B cell (primary cell): ENCODE measurements around the gene KAZN. TPM values are rescaled to one million over a fixed set of nuclear protein-coding genes. Genes with fewer than 3 reads are reported as not detected.

ENCODE experiments used
- ATAC-seq: fragments of 200-7000 bp; cut with Tn5 transposase; one replicate; pipeline ENCODE4 v1.10.0; 2021; ENCODE audit warnings: low read depth, mild to moderate bottlenecking, moderate number of reproducible peaks, moderate library complexity
- CTCF ChIA-PET: fragments of 350-600 bp; sonication (Branson Sonifier 250); formaldehyde crosslinking; loops from one replicate; lab custom pipeline; 2021; ENCODE audit warnings: antibody characterized with exemption, inconsistent platforms; lab: Charles Lee
- POLR2A ChIA-PET: fragments of 350-600 bp; sonication (Branson Sonifier 250); formaldehyde crosslinking; loops from one replicate; lab custom pipeline; 2021; ENCODE audit warnings: antibody characterized with exemption; lab: Charles Lee
- DNase-seq: peaks from one replicate; pipeline ENCODE4 v3.0.0; 2013
- H2AFZ ChIP-seq: 2 replicates; pipeline ENCODE4 v1.6.1; 2012; ENCODE audit warnings: mild to moderate bottlenecking, low read depth, low read length; ENCODE audit not compliant: insufficient read depth, poor library complexity, severe bottlenecking
- H3K27ac ChIP-seq, 2 donors: 1 replicate in 1 of 2; 2 replicates in 1 of 2; pipeline ENCODE4 v1.5.1; 2012 to 2013; ENCODE audit warnings: low read length in 2 of 2, mild to moderate bottlenecking in 2 of 2, moderate library complexity in 1 of 2
- H3K27me3 ChIP-seq, 4 experiments: fragments of 200-600 bp in 1 of 4; sonication (generic) in 1 of 4; replicated peaks in 1 of 4; 1 replicate in 2 of 4; 2 replicates in 2 of 4; pipeline versions ENCODE4 v1.6.1 to v1.7.0; 2013 to 2016; ENCODE audit warnings: low read length in 3 of 4, mild to moderate bottlenecking in 2 of 4, mixed read lengths in 1 of 4, moderate library complexity in 1 of 4; ENCODE audit not compliant: insufficient read depth in 4 of 4, control insufficient read depth in 3 of 4; ENCODE audit errors: control extremely low read depth in 1 of 4
- H3K36me3 ChIP-seq, 2 experiments: replicated peaks in 1 of 2; 1 replicate in 1 of 2; 2 replicates in 1 of 2; pipeline versions ENCODE4 v1.6.1 to v1.7.1; 2013; ENCODE audit warnings: low read length in 1 of 2; ENCODE audit not compliant: insufficient read depth in 2 of 2, control insufficient read depth in 1 of 2; ENCODE audit errors: control extremely low read depth in 1 of 2, extremely low read depth in 1 of 2
- H3K4me1 ChIP-seq, 2 donors: fragments of 200-600 bp in 1 of 2; sonication (generic) in 1 of 2; 1 replicate in 1 of 2; 2 replicates in 1 of 2; pipeline versions ENCODE4 v1.5.1 to v1.6.1; 2013 to 2017; ENCODE audit warnings: low read length in 2 of 2; ENCODE audit not compliant: control insufficient read depth in 2 of 2, insufficient read depth in 2 of 2
- H3K4me2 ChIP-seq: replicated peaks from 2 replicates; pipeline ENCODE3; 2012; ENCODE audit warnings: mild to moderate bottlenecking, low read depth, low read length; ENCODE audit not compliant: poor library complexity, severe bottlenecking
- H3K4me3 ChIP-seq, 5 experiments: fragments of 200-600 bp in 1 of 5; sonication (generic) in 1 of 5; 1 replicate in 3 of 5; 2 replicates in 2 of 5; pipeline versions ENCODE4 v1.5.1 to v1.7.0; 2011 to 2016; ENCODE audit warnings: low read length in 4 of 5, mild to moderate bottlenecking in 4 of 5, low read depth in 2 of 5, control low read depth in 1 of 5, moderate library complexity in 1 of 5; ENCODE audit not compliant: insufficient read depth in 1 of 5; ENCODE audit errors: control extremely low read depth in 1 of 5, extremely low read depth in 1 of 5
- H3K79me2 ChIP-seq: fragments of 200-600 bp; sonication (generic); one replicate; pipeline ENCODE4 v1.6.0; 2016; ENCODE audit warnings: low read length; ENCODE audit not compliant: control insufficient read depth, insufficient read depth
- H3K9ac ChIP-seq: fragments of 200-600 bp; sonication (generic); 2 replicates; pipeline ENCODE4 v1.6.1; 2017; ENCODE audit warnings: mild to moderate bottlenecking, low read length, moderate library complexity
- H3K9me3 ChIP-seq, 3 donors: one replicate each; pipeline versions ENCODE4 v1.6.1 to v1.7.1; 2013; ENCODE audit warnings: low read length in 2 of 3; ENCODE audit not compliant: control insufficient read depth in 2 of 3, insufficient read depth in 1 of 3; ENCODE audit errors: control extremely low read depth in 1 of 3
- H4K20me1 ChIP-seq: 2 replicates; pipeline ENCODE4 v1.6.0; 2012; ENCODE audit warnings: mild to moderate bottlenecking, low read length; ENCODE audit not compliant: insufficient read depth, control insufficient read depth, poor library complexity, severe bottlenecking
- H3K27ac Mint-ChIP-seq: one replicate; pipeline ENCODE4 v1.8.0; 2021; ENCODE audit warnings: mixed read lengths
- H3K27me3 Mint-ChIP-seq: one replicate; pipeline ENCODE4 v1.8.0; 2021; ENCODE audit warnings: mixed read lengths
- H3K4me1 Mint-ChIP-seq: one replicate; pipeline ENCODE4 v1.8.0; 2021; ENCODE audit warnings: mixed read lengths
- H3K4me3 Mint-ChIP-seq: one replicate; pipeline ENCODE4 v1.8.0; 2021; ENCODE audit warnings: mixed read lengths
- H3K9me3 Mint-ChIP-seq: one replicate; pipeline ENCODE4 v1.8.0; 2022; ENCODE audit warnings: mixed read lengths; ENCODE audit not compliant: insufficient read depth
- EZH2 ChIP-seq: IDR thresholded peaks from 2 replicates; pipeline ENCODE4 v1.6.1; 2012; ENCODE audit warnings: borderline replicate concordance, low read depth, mild to moderate bottlenecking, moderate library complexity, low read length; ENCODE audit not compliant: insufficient read depth, poor library complexity, severe bottlenecking
- WGBS: methylation state at CpG from one replicate; pipeline ENCODE4 v1.1.5; 2013; ENCODE audit warnings: missing lambda C conversion rate; ENCODE audit not compliant: insufficient coverage; 5-methylcytosine and 5-hydroxymethylcytosine counted together
- intact Hi-C: fragments of 100-400 bp; cut with micrococcal nuclease; formaldehyde crosslinking; loops from one replicate; pipeline ENCODE4 v1.10.0; 2022
- polyA plus RNA-seq: library from polyadenylated mRNA; depleted of rRNA; stranded (reverse); fragments of >200 nt; gene quantifications from 2 replicates; pipeline ENCODE4 v1.2.3, GENCODE V29; 2012
- total RNA-seq, 2 donors: library from RNA; stranded (reverse); fragments of 120-200 nt in 1 of 2; gene quantifications; 1 replicate in 1 of 2; 2 replicates in 1 of 2; pipeline versions ENCODE4 v1.2.3 to v1.2.4, GENCODE V29; 2013 to 2022
- TF ChIP-seq, protein P1 (sequence below): fragments of 200-600 bp; IDR thresholded peaks from one replicate; pipeline ENCODE4 v1.8.0; 2022; ENCODE audit warnings: antibody characterized with exemption, mild to moderate bottlenecking

KAZN gene
- total and polyA plus RNA-seq, 2 donors (not counting 1 experiment from before 2014, with no cell fraction given): 0.13 to 0.39 TPM

DNA sequence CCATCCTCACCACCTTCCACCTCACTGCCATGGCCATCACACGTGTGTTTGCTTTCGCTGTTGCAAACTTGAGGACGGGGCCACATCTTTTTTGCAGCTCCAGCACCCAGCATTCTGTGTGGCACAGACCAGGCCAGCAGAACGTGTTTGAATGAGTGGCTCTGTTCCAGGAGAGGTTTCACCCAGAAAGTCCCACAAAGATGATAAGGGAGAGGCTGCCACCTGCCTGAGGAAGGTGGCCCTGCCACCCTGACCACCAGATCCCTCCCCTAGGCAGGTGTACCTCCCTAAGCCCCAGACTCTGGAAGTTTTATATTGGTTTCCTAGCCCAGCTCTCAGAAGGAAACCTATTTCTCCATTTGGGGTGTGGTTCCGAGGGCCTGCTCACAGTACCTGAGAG, 252.1 kb downstream of the KAZN start:
- ATAC-seq: no peak
- Histone ChIP-seq H3K27me3 (no peaks in the 10 kb centered on the region), H3K4me2 (no peak overlapping the region), H4K20me1 (no peaks in the 10 kb centered on the region), H3K36me3 (no peaks in the 10 kb centered on the region), H2AFZ (no peak overlapping the region), H3K27ac (no peak overlapping the region), H3K9me3 (peaks cover 0 to 6% (median 0%) of the 10 kb centered on the region in 3 donors), H3K4me3 (no peak overlapping the region), H3K4me1 (no peaks in the 10 kb centered on the region), H3K9ac (no peak overlapping the region), H3K79me2 (no peaks in the 10 kb centered on the region)
- Mint-ChIP-seq H3K27me3 (no peaks in the 10 kb centered on the region), H3K27ac (no peak overlapping the region), H3K4me1 (no peaks in the 10 kb centered on the region), H3K9me3 (no peaks in the 10 kb centered on the region), H3K4me3 (no peak overlapping the region)
- TF ChIP-seq, protein P1, sequence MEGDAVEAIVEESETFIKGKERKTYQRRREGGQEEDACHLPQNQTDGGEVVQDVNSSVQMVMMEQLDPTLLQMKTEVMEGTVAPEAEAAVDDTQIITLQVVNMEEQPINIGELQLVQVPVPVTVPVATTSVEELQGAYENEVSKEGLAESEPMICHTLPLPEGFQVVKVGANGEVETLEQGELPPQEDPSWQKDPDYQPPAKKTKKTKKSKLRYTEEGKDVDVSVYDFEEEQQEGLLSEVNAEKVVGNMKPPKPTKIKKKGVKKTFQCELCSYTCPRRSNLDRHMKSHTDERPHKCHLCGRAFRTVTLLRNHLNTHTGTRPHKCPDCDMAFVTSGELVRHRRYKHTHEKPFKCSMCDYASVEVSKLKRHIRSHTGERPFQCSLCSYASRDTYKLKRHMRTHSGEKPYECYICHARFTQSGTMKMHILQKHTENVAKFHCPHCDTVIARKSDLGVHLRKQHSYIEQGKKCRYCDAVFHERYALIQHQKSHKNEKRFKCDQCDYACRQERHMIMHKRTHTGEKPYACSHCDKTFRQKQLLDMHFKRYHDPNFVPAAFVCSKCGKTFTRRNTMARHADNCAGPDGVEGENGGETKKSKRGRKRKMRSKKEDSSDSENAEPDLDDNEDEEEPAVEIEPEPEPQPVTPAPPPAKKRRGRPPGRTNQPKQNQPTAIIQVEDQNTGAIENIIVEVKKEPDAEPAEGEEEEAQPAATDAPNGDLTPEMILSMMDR: no peak
- TF ChIP-seq EZH2: no peak
- intact Hi-C loops: no loop called here
- 71% methylated on average over 5 of the region's 5 CpGs for WGBS
- ChIA-PET POLR2A (no interaction called here), CTCF (no interaction called here)
- DNase-seq: no peak

- Histone ChIP-seq H3K27me3 (peaks cover 0 to 3% (median 0%) of the 10 kb centered on the region in 4 experiments), H4K20me1 (no peaks in the 10 kb centered on the region), H3K79me2 (no peaks in the 10 kb centered on the region), H3K27ac (no peak overlapping the region), H3K4me1 (no peaks in the 10 kb centered on the region), H3K4me2 (no peak overlapping the region), H3K9ac (no peak overlapping the region), H3K9me3 (peaks cover 0 to 6% (median 0%) of the 10 kb centered on the region in 3 donors), H3K4me3 (no peak overlapping the region), H2AFZ (no peak overlapping the region), H3K36me3 (no peaks in the 10 kb centered on the region)
- intact Hi-C loops: no loop called here
- CTCF ChIA-PET: no interaction called here
- TF ChIP-seq, protein P1: no peak
- no peak for TF ChIP-seq EZH2
- H3K4me1 Mint-ChIP-seq: no peaks in the 10 kb centered on the region
- H3K27me3 Mint-ChIP-seq: peaks cover 6% of the 10 kb centered on the region
- ATAC-seq (no peak), DNase-seq (no peak)
- POLR2A ChIA-PET: no interaction called here
- H3K4me3 Mint-ChIP-seq: no peak overlapping the region
- H3K27ac Mint-ChIP-seq: no peak overlapping the region
- no peaks in the 10 kb centered on the region for H3K9me3 Mint-ChIP-seq
- WGBS: 92% methylated on average over 5 of the region's 9 CpGs
Observed at GRCh38 chr1:14851760-14852159, 253.3 kb downstream of the KAZN start.
